Keratinocyte (primary cell): ENCODE measurements around the gene CD44. TPM values are rescaled to one million over a fixed set of nuclear protein-coding genes. Genes with fewer than 3 reads are reported as not detected.

Experiments used
- DNase-seq: peaks from one replicate; pipeline ENCODE4 v3.0.0-alpha.2; 2011; ENCODE audit warnings: low read depth, missing footprints, low spot score
- FAIRE-seq: peaks from 2 replicates; lab custom pipeline; 2011; peaks lifted over from hg19 to GRCh38; lab: Jason Lieb, UNC
- H2AFZ ChIP-seq: 2 replicates; pipeline ENCODE4 v1.6.0; 2012; ENCODE audit warnings: low read length, control low read depth, inconsistent platforms; ENCODE audit not compliant: control insufficient read depth
- H3K27ac ChIP-seq: 2 replicates; pipeline ENCODE4 v1.5.1; 2011; ENCODE audit warnings: low read length; ENCODE audit not compliant: control insufficient read depth, insufficient read depth
- H3K27me3 ChIP-seq: 3 replicates; pipeline ENCODE4 v1.6.0; 2011; ENCODE audit warnings: low read length; ENCODE audit not compliant: control insufficient read depth, insufficient read depth; ENCODE audit errors: extremely low read depth
- H3K36me3 ChIP-seq, 2 experiments: 2 replicates in 1 of 2; 3 replicates in 1 of 2; pipeline ENCODE4 v1.5.1; 2011; ENCODE audit warnings: low read length in 2 of 2, mild to moderate bottlenecking in 1 of 2; ENCODE audit not compliant: control insufficient read depth in 2 of 2, insufficient read depth in 2 of 2; ENCODE audit errors: extremely low read depth in 1 of 2
- H3K4me1 ChIP-seq: 3 replicates; pipeline ENCODE4 v1.5.1; 2011; ENCODE audit warnings: low read length; ENCODE audit not compliant: control insufficient read depth, insufficient read depth; ENCODE audit errors: extremely low read depth
- H3K4me2 ChIP-seq: 3 replicates; pipeline ENCODE4 v1.6.0; 2011; ENCODE audit warnings: low read depth, low read length; ENCODE audit not compliant: control insufficient read depth, insufficient read depth; ENCODE audit errors: extremely low read depth
- H3K4me3 ChIP-seq, 3 experiments: fragments of 200-600 bp in 1 of 3; sonication (generic) in 1 of 3; 2 replicates in 2 of 3; 3 replicates in 1 of 3; pipeline ENCODE4 v1.5.1; 2011 to 2016; ENCODE audit warnings: low read length in 3 of 3, mild to moderate bottlenecking in 3 of 3, control low read depth in 2 of 3, inconsistent platforms in 1 of 3, low read depth in 1 of 3, mixed read lengths in 1 of 3, mixed run types in 1 of 3, moderate library complexity in 1 of 3; ENCODE audit not compliant: control insufficient read depth in 2 of 3, insufficient read depth in 2 of 3; ENCODE audit errors: extremely low read depth in 1 of 3
- H3K79me2 ChIP-seq: 2 replicates; pipeline ENCODE4 v1.6.0; 2012; ENCODE audit warnings: low read length; ENCODE audit not compliant: control insufficient read depth, insufficient read depth
- H3K9ac ChIP-seq: 3 replicates; pipeline ENCODE4 v1.6.0; 2011; ENCODE audit warnings: low read length; ENCODE audit not compliant: control insufficient read depth, insufficient read depth; ENCODE audit errors: extremely low read depth
- H3K9me1 ChIP-seq: 3 replicates; pipeline ENCODE4 v1.6.0; 2011; ENCODE audit warnings: low read length; ENCODE audit not compliant: control insufficient read depth, insufficient read depth; ENCODE audit errors: extremely low read depth
- H3K9me3 ChIP-seq: 2 replicates; pipeline ENCODE4 v1.5.1; 2012; ENCODE audit warnings: low read depth, low read length; ENCODE audit not compliant: control insufficient read depth
- H4K20me1 ChIP-seq: 3 replicates; pipeline ENCODE4 v1.6.0; 2011; ENCODE audit warnings: low read length; ENCODE audit not compliant: control insufficient read depth, insufficient read depth; ENCODE audit errors: extremely low read depth
- CTCF ChIP-seq, 3 experiments: IDR thresholded peaks in 1 of 3; conservative IDR thresholded peaks in 1 of 3; optimal IDR thresholded peaks in 1 of 3; 2 replicates in 2 of 3; 3 replicates in 1 of 3; pipeline versions ENCODE3 to v1.5.1; 2011; ENCODE audit warnings: low read length in 3 of 3, mild to moderate bottlenecking in 3 of 3, moderate library complexity in 2 of 3, control low read depth in 1 of 3, inconsistent platforms in 1 of 3; ENCODE audit not compliant: insufficient read depth in 2 of 3; ENCODE audit errors: extremely low read depth in 1 of 3
- EZH2 ChIP-seq: IDR thresholded peaks from one replicate; pipeline ENCODE4 v1.6.1; 2012; ENCODE audit warnings: inconsistent platforms, mild to moderate bottlenecking, low read length, moderate library complexity
- dilution Hi-C: fragments of 300-500 bp; cut with MboI; formaldehyde crosslinking; loops from one replicate; pipeline ENCODE4 v1.7.0; 2020; ENCODE audit warnings: low sequenced_read_pairs; ENCODE audit not compliant: extremely low pct_ligation_motif_present
- polyA plus RNA-seq, 5 experiments: library from polyadenylated mRNA; depleted of rRNA in 3 of 5; stranded (reverse) in 3 of 5; stranded (forward) in 1 of 5; unstranded in 1 of 5; fragments of >200 nt; gene quantifications; 1 replicate in 1 of 5; 2 replicates in 3 of 5; 3 replicates in 1 of 5; pipeline versions ENCODE4 v1.2.1 to v1.2.3, GENCODE V29; 2011 to 2012; ENCODE audit warnings: missing spikeins in 2 of 5, low read depth in 1 of 5, low replicate concordance in 1 of 5

Gene CD44
- polyA plus RNA-seq, 1 donor (not counting 4 experiments of a cell fraction or from before 2014, with no cell fraction given), result 2,038 TPM

GRCh38 chr11:35247428-35247827, 108.5 kb downstream of the CD44 start:
- DNase-seq, result no peak
- no peak overlapping the region for H3K9ac ChIP-seq

GRCh38 chr11:35247863-35248262, 108.9 kb downstream of the CD44 start:
- no peaks in the 10 kb centered on the region for H3K4me1 ChIP-seq
- DNase-seq (no peak), FAIRE-seq (no peak)
- H3K4me2 ChIP-seq, result no peak overlapping the region
- dilution Hi-C loops, result no loop called here
- H3K27me3 ChIP-seq, result no peaks in the 10 kb centered on the region
- no peak overlapping the region for H3K9ac ChIP-seq
- H3K79me2 ChIP-seq, result no peaks in the 10 kb centered on the region
- TF ChIP-seq CTCF (optimal IDR thresholded peaks at IDR 0.05 in 1 of 3, IDR thresholded peaks at IDR 0.05 in 1 of 3, conservative IDR thresholded peaks at IDR 0.05 in 1 of 3; ENCODE audit: extremely low read depth in 1 of 3, insufficient read depth in 2 of 3, low read length in 3 of 3) (no peak), EZH2 (no peak)
- H3K27ac ChIP-seq, result no peak overlapping the region
- no peaks in the 10 kb centered on the region for H3K36me3 ChIP-seq
- H3K4me3 ChIP-seq, result no peak overlapping the region
- peaks cover 3% of the 10 kb centered on the region for H3K9me3 ChIP-seq
- no peak overlapping the region for H2AFZ ChIP-seq
- H4K20me1 ChIP-seq, result no peaks in the 10 kb centered on the region
- H3K9me1 ChIP-seq, result no peaks in the 10 kb centered on the region

More at GRCh38 chr11:35247428-35247827, 108.5 kb downstream of the CD44 start:
- H3K4me2 ChIP-seq, result no peak overlapping the region
- H2AFZ ChIP-seq, result no peak overlapping the region
- H3K9me1 ChIP-seq, result no peaks in the 10 kb centered on the region
- no peak overlapping the region for H3K27ac ChIP-seq
- H4K20me1 ChIP-seq, result no peaks in the 10 kb centered on the region
- dilution Hi-C loops, result no loop called here
- no peak overlapping the region for H3K4me3 ChIP-seq
- H3K27me3 ChIP-seq, result no peaks in the 10 kb centered on the region
- H3K4me1 ChIP-seq, result no peaks in the 10 kb centered on the region
- peaks cover 3% of the 10 kb centered on the region for H3K9me3 ChIP-seq
- no peak for FAIRE-seq
- TF ChIP-seq CTCF (optimal IDR thresholded peaks at IDR 0.05 in 1 of 3, IDR thresholded peaks at IDR 0.05 in 1 of 3, conservative IDR thresholded peaks at IDR 0.05 in 1 of 3; ENCODE audit: extremely low read depth in 1 of 3, insufficient read depth in 2 of 3, low read length in 3 of 3) (no peak), EZH2 (no peak)
- H3K79me2 ChIP-seq, result no peaks in the 10 kb centered on the region
- no peaks in the 10 kb centered on the region for H3K36me3 ChIP-seq
